SK-N-SH treated with all-trans-retinoic acid at 6 μM for 48 hours (cell line): ENCODE data around the gene FRMD4B.
"Not testable (repeated sequence)": the region's sequence is repeated elsewhere in the genome, so short reads cannot be mapped to it uniquely, and the experiment has no call there.

Source experiments
- ATAC-seq: fragments of 200-7000 bp; cut with Tn5 transposase; 3 replicates; pipeline ENCODE4 v1.9.1; 2020; ENCODE audit warnings: mild to moderate bottlenecking, moderate library complexity
- ESRRG ChIP-seq: fragments of 250-450 bp; sonication (Bioruptor Pico); IDR thresholded peaks from 2 replicates; pipeline ENCODE4 v1.6.1; 2021; ENCODE audit warnings: mild to moderate bottlenecking
- GLIS3 ChIP-seq: fragments of 250-450 bp; sonication (Bioruptor Pico); IDR thresholded peaks from 2 replicates; pipeline ENCODE4 v1.5.0; 2020; ENCODE audit warnings: mild to moderate bottlenecking, moderate library complexity
- OSR1 ChIP-seq: fragments of 250-450 bp; sonication (Bioruptor Pico); IDR thresholded peaks from 2 replicates; pipeline ENCODE4 v1.8.0; 2022; ENCODE audit warnings: moderate library complexity, mild to moderate bottlenecking, inconsistent platforms
- TCF4 ChIP-seq: fragments of 250-450 bp; sonication (Bioruptor Pico); IDR thresholded peaks from 2 replicates; pipeline ENCODE4 v1.8.0; 2021; ENCODE audit warnings: mild to moderate bottlenecking, moderate library complexity, borderline replicate concordance
- TOX ChIP-seq: fragments of 250-450 bp; sonication (Bioruptor Pico); IDR thresholded peaks from 2 replicates; pipeline ENCODE4 v1.8.0; 2021; ENCODE audit warnings: mild to moderate bottlenecking, moderate library complexity, borderline replicate concordance
- TSHZ2 ChIP-seq: fragments of 250-450 bp; sonication (Bioruptor Pico); IDR thresholded peaks from 2 replicates; pipeline ENCODE4 v1.5.0; 2020; ENCODE audit warnings: mild to moderate bottlenecking, moderate library complexity
- ZFP30 ChIP-seq: fragments of 450-650 bp; formaldehyde crosslinking; IDR thresholded peaks from 2 replicates; pipeline ENCODE4 v1.5.0; 2022; ENCODE audit warnings: mild to moderate bottlenecking, moderate library complexity
- ZNF565 ChIP-seq: fragments of 450-650 bp; formaldehyde crosslinking; conservative IDR thresholded peaks from 2 replicates; pipeline ENCODE4 v1.5.0; 2020; ENCODE audit warnings: low read depth, mild to moderate bottlenecking, moderate library complexity
- ZNF70 ChIP-seq: fragments of 450-650 bp; formaldehyde crosslinking; IDR thresholded peaks from 2 replicates; pipeline ENCODE4 v1.5.0; 2020; ENCODE audit warnings: mild to moderate bottlenecking, moderate library complexity
- ZNF8 ChIP-seq: fragments of 450-650 bp; formaldehyde crosslinking; IDR thresholded peaks from 2 replicates; pipeline ENCODE4 v1.5.0; 2020; ENCODE audit warnings: mild to moderate bottlenecking, moderate library complexity
- TF ChIP-seq, protein P1 (sequence below): fragments of 250-450 bp; sonication (Bioruptor Pico); IDR thresholded peaks from 2 replicates; pipeline ENCODE4 v1.5.1; 2021; ENCODE audit warnings: mild to moderate bottlenecking, moderate library complexity
- TF ChIP-seq, protein P2 (sequence below): fragments of 250-450 bp; sonication (Bioruptor Pico); IDR thresholded peaks from 2 replicates; pipeline ENCODE4 v1.8.0; 2020; ENCODE audit warnings: mild to moderate bottlenecking, moderate library complexity, borderline replicate concordance

The FRMD4B gene

GRCh38 chr3:69273896-69274295 is 112.0 kb downstream of the FRMD4B start:
- ATAC-seq = no peak
- TF ChIP-seq, protein P1, sequence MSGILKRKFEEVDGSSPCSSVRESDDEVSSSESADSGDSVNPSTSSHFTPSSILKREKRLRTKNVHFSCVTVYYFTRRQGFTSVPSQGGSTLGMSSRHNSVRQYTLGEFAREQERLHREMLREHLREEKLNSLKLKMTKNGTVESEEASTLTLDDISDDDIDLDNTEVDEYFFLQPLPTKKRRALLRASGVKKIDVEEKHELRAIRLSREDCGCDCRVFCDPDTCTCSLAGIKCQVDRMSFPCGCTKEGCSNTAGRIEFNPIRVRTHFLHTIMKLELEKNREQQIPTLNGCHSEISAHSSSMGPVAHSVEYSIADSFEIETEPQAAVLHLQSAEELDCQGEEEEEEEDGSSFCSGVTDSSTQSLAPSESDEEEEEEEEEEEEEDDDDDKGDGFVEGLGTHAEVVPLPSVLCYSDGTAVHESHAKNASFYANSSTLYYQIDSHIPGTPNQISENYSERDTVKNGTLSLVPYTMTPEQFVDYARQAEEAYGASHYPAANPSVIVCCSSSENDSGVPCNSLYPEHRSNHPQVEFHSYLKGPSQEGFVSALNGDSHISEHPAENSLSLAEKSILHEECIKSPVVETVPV (CRISPR knock-in tag) = no peak

DNA sequence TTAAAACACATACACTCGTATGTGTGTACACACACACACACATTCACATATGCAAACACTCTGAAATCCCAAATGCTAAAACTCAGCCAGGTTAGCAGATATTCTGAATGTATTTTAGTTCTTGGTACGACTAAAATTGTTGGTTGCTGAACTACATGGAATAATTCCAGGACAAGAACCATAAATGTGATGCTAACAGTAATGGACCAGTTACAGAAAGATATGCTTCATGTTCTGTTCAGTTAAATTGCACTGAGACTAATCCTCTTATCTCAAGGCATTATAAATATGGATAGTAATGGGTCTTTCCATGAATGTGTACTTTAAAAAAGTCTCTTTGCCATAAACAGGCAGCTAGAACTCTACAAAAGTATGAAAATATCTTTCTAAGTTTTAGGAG is 113.3 kb downstream of the FRMD4B start:
- TF ChIP-seq ZFP30 (no peak), TSHZ2 (CRISPR knock-in tag) (no peak), ESRRG (CRISPR knock-in tag) (no peak), TCF4 (CRISPR knock-in tag) (no peak), OSR1 (no peak)
- no peak for ATAC-seq

DNA sequence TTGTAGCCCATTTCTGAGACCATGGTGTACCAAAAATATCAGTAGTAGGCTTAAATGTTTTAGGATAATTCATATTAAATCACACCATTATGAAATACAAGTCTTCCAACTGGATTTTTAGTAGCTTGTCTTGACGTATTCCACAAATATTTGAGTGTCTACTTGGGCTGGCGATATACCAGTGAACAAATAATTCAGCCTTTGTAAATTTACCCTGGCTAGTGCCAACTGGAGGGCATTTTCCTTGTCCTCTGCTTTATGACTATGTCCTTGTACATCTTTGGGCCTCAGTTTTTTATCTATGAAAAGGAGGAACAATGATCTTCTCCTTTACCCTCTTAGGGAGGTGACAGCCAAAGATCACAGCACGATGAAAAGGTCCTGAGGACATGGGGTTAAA is 114.8 kb downstream of the FRMD4B start:
- TF ChIP-seq TOX (CRISPR knock-in tag) (no peak), ZNF70 (CRISPR knock-in tag) (no peak), ZNF565 (no peak)
- TF ChIP-seq, protein P1 (CRISPR knock-in tag) = no peak
- ATAC-seq = no peak

GRCh38 chr3:69266585-69266984 is 119.3 kb downstream of the FRMD4B start:
- TF ChIP-seq ZFP30 = no peak
- TF ChIP-seq ZNF565 = no peak
- no peak for TF ChIP-seq GLIS3
- TF ChIP-seq, all 23 proteins: peak for 0
- no peak for ATAC-seq

- ATAC-seq = not testable (repeated sequence)
Observed at GRCh38 chr3:69266071-69266470, 119.8 kb downstream of the FRMD4B start.

DNA sequence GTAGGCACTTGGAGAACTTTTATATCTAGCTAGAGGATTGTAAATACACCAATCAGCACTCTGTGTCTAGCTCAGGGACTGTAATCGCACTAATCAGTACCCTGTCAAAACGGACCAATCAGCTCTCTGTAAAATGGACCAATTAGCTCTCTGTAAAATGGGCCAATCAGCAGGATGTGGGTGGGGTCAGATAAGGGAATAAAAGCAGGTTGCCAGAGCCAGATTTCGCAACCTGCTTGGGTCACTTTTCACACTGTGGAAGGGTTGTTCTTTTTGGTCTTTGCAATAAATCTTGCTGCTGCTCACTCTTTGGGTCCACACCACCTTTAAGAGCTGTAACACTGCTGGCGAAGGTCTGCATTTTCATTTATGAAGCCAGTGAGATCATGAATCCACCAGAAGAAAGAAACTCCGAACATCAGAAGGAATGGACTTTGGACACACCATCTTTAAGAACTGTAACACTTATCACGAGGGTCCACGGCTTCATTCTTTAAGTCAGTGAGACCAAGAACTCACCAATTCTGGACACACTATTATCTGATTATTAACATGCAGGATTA is 125.0 kb downstream of the FRMD4B start:
- ATAC-seq = not testable (repeated sequence)

DNA sequence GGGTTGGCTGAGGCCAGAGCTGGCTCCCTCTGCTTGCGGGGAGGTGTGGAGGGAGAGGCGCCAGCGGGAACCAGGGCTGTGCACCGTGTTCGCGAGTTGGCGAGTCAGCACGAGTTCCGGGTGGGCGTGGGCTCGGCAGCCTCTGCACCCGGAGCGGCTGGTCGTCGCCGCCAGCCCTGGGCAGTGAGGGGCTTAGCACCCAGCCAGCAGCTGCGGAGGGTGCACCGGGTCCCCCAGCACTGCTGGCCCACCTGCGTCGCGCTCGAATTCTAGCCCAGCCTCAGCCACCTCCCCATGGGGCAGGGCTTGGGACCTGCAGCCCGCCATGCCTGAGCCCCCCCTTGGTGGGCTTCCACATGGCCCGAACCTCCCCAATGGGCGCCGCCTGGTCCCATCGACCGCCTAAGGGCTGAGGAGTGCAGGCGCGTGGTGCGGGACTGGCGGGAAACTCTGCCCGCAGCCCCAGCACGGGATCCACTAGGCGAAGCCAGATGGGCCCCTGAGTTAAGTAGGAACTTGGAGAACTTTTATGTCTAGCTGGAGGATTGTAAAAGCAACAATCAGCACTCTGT is 125.6 kb downstream of the FRMD4B start:
- ATAC-seq = no peak
- no peak for TF ChIP-seq ZNF8
- TF ChIP-seq, protein P2, sequence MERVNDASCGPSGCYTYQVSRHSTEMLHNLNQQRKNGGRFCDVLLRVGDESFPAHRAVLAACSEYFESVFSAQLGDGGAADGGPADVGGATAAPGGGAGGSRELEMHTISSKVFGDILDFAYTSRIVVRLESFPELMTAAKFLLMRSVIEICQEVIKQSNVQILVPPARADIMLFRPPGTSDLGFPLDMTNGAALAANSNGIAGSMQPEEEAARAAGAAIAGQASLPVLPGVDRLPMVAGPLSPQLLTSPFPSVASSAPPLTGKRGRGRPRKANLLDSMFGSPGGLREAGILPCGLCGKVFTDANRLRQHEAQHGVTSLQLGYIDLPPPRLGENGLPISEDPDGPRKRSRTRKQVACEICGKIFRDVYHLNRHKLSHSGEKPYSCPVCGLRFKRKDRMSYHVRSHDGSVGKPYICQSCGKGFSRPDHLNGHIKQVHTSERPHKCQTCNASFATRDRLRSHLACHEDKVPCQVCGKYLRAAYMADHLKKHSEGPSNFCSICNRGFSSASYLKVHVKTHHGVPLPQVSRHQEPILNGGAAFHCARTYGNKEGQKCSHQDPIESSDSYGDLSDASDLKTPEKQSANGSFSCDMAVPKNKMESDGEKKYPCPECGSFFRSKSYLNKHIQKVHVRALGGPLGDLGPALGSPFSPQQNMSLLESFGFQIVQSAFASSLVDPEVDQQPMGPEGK = no peak
- no peak for TF ChIP-seq ESRRG (CRISPR knock-in tag)
- TF ChIP-seq ZFP30 = no peak
- TF ChIP-seq, protein P1 (CRISPR knock-in tag) = no peak
